Endothelial cell of umbilical vein (primary cell): ENCODE data around the gene PLPPR3. TPM values are rescaled to one million over a fixed set of nuclear protein-coding genes. Genes with fewer than 3 reads are reported as not detected.

Experiments
- BruUV-seq: library from RNA; stranded (reverse); fragments of 400-500 nt; replicated peaks from 2 replicates; lab custom pipeline; 2021; lab: Mats Ljungman, UMichigan
- CTCF ChIA-PET: fragments of 300-600, 350-600 bp; sonication (Branson Sonifier 250); formaldehyde crosslinking; loops from one replicate; lab custom pipeline; 2021; ENCODE audit warnings: antibody characterized with exemption, inconsistent platforms; lab: Charles Lee
- POLR2A ChIA-PET: fragments of 300-600, 350-600 bp; sonication (Branson Sonifier 250); formaldehyde crosslinking; loops from one replicate; lab custom pipeline; 2021; ENCODE audit warnings: antibody characterized with exemption, inconsistent platforms; lab: Charles Lee
- DNase-seq: peaks from one replicate; pipeline ENCODE4 v3.0.0-alpha.2; 2011; ENCODE audit warnings: low read depth, low spot score
- FAIRE-seq: peaks from 2 replicates; lab custom pipeline; 2011; peaks lifted over from hg19 to GRCh38; lab: Jason Lieb, UNC
- H2AFZ ChIP-seq: 2 replicates; pipeline ENCODE4 v1.6.0; 2012; ENCODE audit warnings: low read depth, low read length, control low read depth, inconsistent platforms
- H3K27ac ChIP-seq: 2 replicates; pipeline ENCODE4 v1.5.1; 2011; ENCODE audit warnings: low read depth, mild to moderate bottlenecking, control low read depth, low read length, moderate library complexity; ENCODE audit not compliant: insufficient read depth
- H3K27me3 ChIP-seq, 2 experiments: 2 replicates each; pipeline versions ENCODE4 v1.6.0 to v1.6.1; 2011; ENCODE audit warnings: low read length in 2 of 2, mixed read lengths in 1 of 2; ENCODE audit not compliant: control insufficient read depth in 2 of 2, insufficient read depth in 2 of 2
- H3K36me3 ChIP-seq, 2 experiments: 2 replicates in 1 of 2; 3 replicates in 1 of 2; pipeline ENCODE4 v1.5.1; 2011; ENCODE audit warnings: low read length in 2 of 2, mild to moderate bottlenecking in 1 of 2, moderate library complexity in 1 of 2; ENCODE audit not compliant: control insufficient read depth in 2 of 2, insufficient read depth in 2 of 2; ENCODE audit errors: extremely low read depth in 1 of 2
- H3K4me1 ChIP-seq: 3 replicates; pipeline ENCODE4 v1.5.1; 2011; ENCODE audit warnings: mild to moderate bottlenecking, low read length; ENCODE audit not compliant: control insufficient read depth, insufficient read depth; ENCODE audit errors: extremely low read depth
- H3K4me2 ChIP-seq: 2 replicates; pipeline ENCODE4 v1.6.1; 2011; ENCODE audit warnings: low read length, control low read depth, mixed read lengths; ENCODE audit not compliant: insufficient read depth
- H3K4me3 ChIP-seq, 3 experiments: fragments of 200-600 bp in 1 of 3; sonication (generic), shearing (Covaris generic) in 1 of 3; replicated peaks in 1 of 3; 2 replicates each; pipeline ENCODE4 v1.5.1; 2011 to 2016; ENCODE audit warnings: control low read depth in 3 of 3, low read length in 3 of 3, mild to moderate bottlenecking in 2 of 3, inconsistent platforms in 1 of 3, low read depth in 1 of 3, moderate library complexity in 1 of 3; ENCODE audit not compliant: insufficient read depth in 1 of 3
- H3K79me2 ChIP-seq: 2 replicates; pipeline ENCODE4 v1.6.0; 2012; ENCODE audit warnings: low read length, inconsistent platforms; ENCODE audit not compliant: control insufficient read depth, insufficient read depth
- H3K9ac ChIP-seq: replicated peaks from 2 replicates; pipeline ENCODE3; 2011; ENCODE audit warnings: low read length, control low read depth; ENCODE audit not compliant: insufficient read depth; ENCODE audit errors: extremely low read depth
- H3K9me1 ChIP-seq: replicated peaks from 3 replicates; pipeline ENCODE4 v1.6.0; 2011; ENCODE audit warnings: mild to moderate bottlenecking, low read length; ENCODE audit not compliant: control insufficient read depth, insufficient read depth; ENCODE audit errors: extremely low read depth
- H3K9me3 ChIP-seq: replicated peaks from 2 replicates; pipeline ENCODE4 v1.5.1; 2012; ENCODE audit warnings: low read length, inconsistent platforms; ENCODE audit not compliant: control insufficient read depth, insufficient read depth
- H4K20me1 ChIP-seq: replicated peaks from 2 replicates; pipeline ENCODE3; 2011; ENCODE audit warnings: mild to moderate bottlenecking, low read length; ENCODE audit not compliant: control insufficient read depth, insufficient read depth; ENCODE audit errors: extremely low read depth
- CTCF ChIP-seq, 2 donors: IDR thresholded peaks; 1 replicate in 1 of 2; 2 replicates in 1 of 2; pipeline ENCODE4 v1.5.1; 2011; ENCODE audit warnings: low read length in 2 of 2, mild to moderate bottlenecking in 2 of 2, moderate library complexity in 2 of 2, control low read depth in 1 of 2, inconsistent platforms in 1 of 2, low read depth in 1 of 2; ENCODE audit not compliant: insufficient read depth in 1 of 2; ENCODE audit errors: extremely low read depth in 1 of 2
- EZH2 ChIP-seq: IDR thresholded peaks from 2 replicates; pipeline ENCODE4 v1.6.1; 2012; ENCODE audit warnings: borderline replicate concordance, low read depth, mild to moderate bottlenecking, moderate library complexity, low read length, inconsistent platforms; ENCODE audit not compliant: severe bottlenecking
- FOS ChIP-seq: IDR thresholded peaks from 2 replicates; pipeline ENCODE4 v1.6.1; 2011; ENCODE audit warnings: mild to moderate bottlenecking, low read length, moderate library complexity, borderline replicate concordance; ENCODE audit not compliant: insufficient read depth
- GATA2 ChIP-seq: IDR thresholded peaks from 2 replicates; pipeline ENCODE4 v1.7.0; 2011; ENCODE audit warnings: low read depth, mild to moderate bottlenecking, moderate library complexity, mixed read lengths, low read length; ENCODE audit not compliant: insufficient read length, insufficient read depth
- JUN ChIP-seq: IDR thresholded peaks from 2 replicates; pipeline ENCODE4 v1.6.1; 2011; ENCODE audit warnings: borderline replicate concordance, low read depth; ENCODE audit not compliant: insufficient read length, insufficient read depth
- MAX ChIP-seq: IDR thresholded peaks from 2 replicates; pipeline ENCODE4 v1.6.1; 2011; ENCODE audit not compliant: insufficient read depth, insufficient read length
- MYC ChIP-seq: IDR thresholded peaks from one replicate; pipeline ENCODE4 v1.6.1; 2011; ENCODE audit warnings: mild to moderate bottlenecking, low read depth, low read length
- POLR2A ChIP-seq: IDR thresholded peaks from 2 replicates; pipeline ENCODE4 v1.6.1; 2012; ENCODE audit warnings: low read depth, mild to moderate bottlenecking, control low read depth, low read length
- POLR2AphosphoS5 ChIP-seq: IDR thresholded peaks from 2 replicates; pipeline ENCODE4 v1.6.1; 2012; ENCODE audit warnings: low read depth, mild to moderate bottlenecking, control low read depth, low read length, moderate library complexity; ENCODE audit not compliant: insufficient read depth
- dilution Hi-C: fragments of 300-500 bp; cut with MboI; formaldehyde crosslinking; loops from one replicate; pipeline ENCODE4 v1.15.0; 2019; ENCODE audit warnings: low sequenced_read_pairs; ENCODE audit not compliant: extremely low pct_ligation_motif_present
- intact Hi-C: fragments of 100-400 bp; cut with micrococcal nuclease; formaldehyde crosslinking; loops from one replicate; pipeline ENCODE4 v1.10.0; 2022
- polyA plus RNA-seq, 4 experiments: library from polyadenylated mRNA; depleted of rRNA in 3 of 4; stranded (reverse) in 3 of 4; unstranded in 1 of 4; fragments of >200 nt; gene quantifications; 2 replicates each; pipeline versions ENCODE4 v1.2.1 to v1.2.3, GENCODE V29; 2011 to 2012; ENCODE audit warnings: missing spikeins in 1 of 4
- total RNA-seq: library from RNA; stranded (reverse); gene quantifications from 2 replicates; pipeline ENCODE4 v1.2.3, GENCODE V29; 2021

The PLPPR3 gene
- total and polyA plus RNA-seq, 2 donors (not counting 3 experiments of a cell fraction or from before 2014, with no cell fraction given): 1.1 to 1.2 TPM

GRCh38 chr19:862581-863314 is 41.0 kb upstream of the PLPPR3 start:
- TF ChIP-seq MAX: no peak
- TF ChIP-seq POLR2AphosphoS5: no peak
- no peak for TF ChIP-seq FOS
- TF ChIP-seq JUN: no peak
- no peak for TF ChIP-seq GATA2
- no peak for TF ChIP-seq POLR2A
- no peak for TF ChIP-seq MYC
- no peak for TF ChIP-seq EZH2
- no peak for TF ChIP-seq CTCF (IDR thresholded peaks at IDR 0.05; ENCODE audit: extremely low read depth in 1 of 2, insufficient read depth in 1 of 2, low read depth in 1 of 2, low read length in 2 of 2)
- Histone ChIP-seq H3K9ac (no peak overlapping the region), H4K20me1 (no peaks in the 10 kb centered on the region), H3K36me3 (peaks cover 0 to 3% of the 10 kb centered on the region in 2 experiments), H3K4me2 (no peak overlapping the region), H3K9me3 (no peaks in the 10 kb centered on the region), H3K27ac (no peak overlapping the region), H3K79me2 (no peaks in the 10 kb centered on the region), H3K4me3 (no peak overlapping the region), H3K27me3 (peaks cover 0 to 2% of the 10 kb centered on the region in 2 experiments), H3K4me1 (no peaks in the 10 kb centered on the region), H2AFZ (peak overlapping the region; percentile 43), H3K9me1 (no peaks in the 10 kb centered on the region)
- no TSS peak for BruUV-seq
- dilution Hi-C loops: no loop called here
- DNase-seq (peak; percentile 47), FAIRE-seq (peak; percentile 37)
- intact Hi-C loops: loop anchor here (2.0 kb wide), 2 partner anchors 46 to 58 kb away; no protein-coding TSS in a partner anchor
- ChIA-PET CTCF (interaction anchor here (0.9 to 2.4 kb wide), 12 partner anchors 10 to 121 kb away, joined by 3 to 16 read pairs (median 5); partner anchors contain the start of genes MED16, PRTN3, RNU6-9 and WDR18), POLR2A (interaction anchor here (0.6 to 1.1 kb wide), 2 partner anchors 32 to 122 kb away, joined by 4 to 6 read pairs; no protein-coding TSS in a partner anchor)
